LoVo (cell line): ENCODE results near the gene UBE2G1.
"Not testable (repeated sequence)": the region's sequence is repeated elsewhere in the genome, so short reads cannot be mapped to it uniquely, and the experiment has no call there.

Source experiments
- DNase-seq: peaks from one replicate; pipeline ENCODE4 v3.0.0-alpha.2; 2016; ENCODE audit warnings: low spot score

UBE2G1 gene

GRCh38 chr17:4366327-4367063, at the start of gene UBE2G1:
Gene UBE2G1, minus strand, starts transcription at chr17:4366675. Its CDS starts 359 bp downstream, at chr17:4366316.
- peak; percentile 96 for DNase-seq

- peak; percentile 91 for DNase-seq
Measured at GRCh38 chr17:4412933-4413831, 46.7 kb upstream of the UBE2G1 start.

- DNase-seq, result no peak
Measured at GRCh38 chr17:4411201-4411600, 44.7 kb upstream of the UBE2G1 start.

GRCh38 chr17:4409659-4410058, 43.2 kb upstream of the UBE2G1 start:
- DNase-seq, result no peak

GRCh38 chr17:4407851-4408250, 41.4 kb upstream of the UBE2G1 start:
- DNase-seq, result no peak

GRCh38 chr17:4407216-4407615, 40.7 kb upstream of the UBE2G1 start:
- DNase-seq, result no peak

- DNase-seq, result no peak
Measured at GRCh38 chr17:4406386-4406785, 39.9 kb upstream of the UBE2G1 start.

GRCh38 chr17:4405699-4406098, 39.2 kb upstream of the UBE2G1 start:
- DNase-seq, result no peak

- no peak for DNase-seq
Measured at GRCh38 chr17:4405038-4405669, 38.7 kb upstream of the UBE2G1 start.

- DNase-seq, result no peak
Measured at GRCh38 chr17:4397840-4398239, 31.4 kb upstream of the UBE2G1 start.

GRCh38 chr17:4395111-4395478, 28.6 kb upstream of the UBE2G1 start:
- DNase-seq, result no peak

GRCh38 chr17:4394208-4395110, 28.0 kb upstream of the UBE2G1 start:
- DNase-seq, result no peak

- no peak for DNase-seq
Measured at GRCh38 chr17:4393806-4394205, 27.3 kb upstream of the UBE2G1 start.

GRCh38 chr17:4389079-4389478, 22.6 kb upstream of the UBE2G1 start:
- no peak for DNase-seq

GRCh38 chr17:4387137-4387536, 20.7 kb upstream of the UBE2G1 start:
- no peak for DNase-seq

- DNase-seq, result no peak
Measured at GRCh38 chr17:4386406-4386805, 19.9 kb upstream of the UBE2G1 start.

- DNase-seq, result no peak
Measured at GRCh38 chr17:4381690-4382671, 15.5 kb upstream of the UBE2G1 start.

GRCh38 chr17:4378626-4379025, 12.2 kb upstream of the UBE2G1 start:
- no peak for DNase-seq

GRCh38 chr17:4377247-4377646, 10.8 kb upstream of the UBE2G1 start:
- DNase-seq, result not testable (repeated sequence)

- DNase-seq, result not testable (repeated sequence)
Measured at GRCh38 chr17:4375796-4376440, 9.4 kb upstream of the UBE2G1 start.
